GM19452 (cell line): ENCODE measurements around the gene CTNND2.

Source experiments
- ATAC-seq: cut with Tn5 transposase; IDR thresholded peaks from one replicate; pipeline ENCODE4 v1.9.1; 2021; ENCODE audit not compliant: unreplicated experiment

Gene CTNND2

GRCh38 chr5:10973316-10973715 is 930.9 kb downstream of the CTNND2 start:
- no peak for ATAC-seq

DNA sequence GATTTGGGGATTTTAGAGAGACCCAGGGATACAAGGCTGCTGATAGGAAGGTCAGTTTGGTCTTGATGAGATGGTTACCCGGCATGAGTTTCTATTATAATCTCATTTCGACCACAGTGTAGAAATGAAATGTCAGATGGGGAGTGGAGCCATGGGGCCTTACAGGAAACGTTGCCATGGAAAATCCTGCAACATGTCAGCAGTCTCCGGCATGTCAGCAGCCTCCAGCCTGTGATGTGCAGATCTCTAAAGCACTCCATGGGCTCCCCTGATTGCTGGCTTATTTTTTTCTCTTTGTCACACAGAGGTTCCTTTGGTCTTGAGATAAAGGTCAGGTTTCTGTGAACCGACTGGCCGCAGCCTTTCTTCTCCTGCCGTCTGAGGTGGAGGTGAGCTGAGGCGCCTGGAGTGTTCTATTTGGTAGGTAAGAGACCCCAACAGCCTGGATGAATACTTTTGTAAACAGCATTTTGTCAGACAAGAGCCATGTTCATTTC is 934.5 kb downstream of the CTNND2 start:
- no peak for ATAC-seq

- no peak for ATAC-seq
Observed at GRCh38 chr5:10964806-10965205, 939.4 kb downstream of the CTNND2 start.

DNA sequence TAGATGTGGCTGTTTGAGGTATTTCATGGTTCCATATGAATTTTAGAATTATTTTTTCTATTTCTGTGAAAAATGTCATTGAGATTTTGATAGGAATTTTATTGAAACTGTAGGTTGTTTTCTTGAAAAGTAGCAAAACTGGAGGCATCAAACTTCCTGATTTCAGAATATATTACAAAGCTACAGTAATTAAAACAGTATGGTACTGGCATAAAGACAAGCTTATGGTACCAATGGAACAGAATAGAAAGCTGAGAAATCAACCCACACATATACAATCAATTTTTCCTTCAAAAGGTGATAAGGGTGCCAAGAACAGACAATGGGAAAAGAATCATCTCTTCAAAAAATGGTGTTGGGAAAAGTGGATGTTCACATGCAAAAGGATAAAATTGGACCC is 945.5 kb downstream of the CTNND2 start:
- ATAC-seq: no peak

DNA sequence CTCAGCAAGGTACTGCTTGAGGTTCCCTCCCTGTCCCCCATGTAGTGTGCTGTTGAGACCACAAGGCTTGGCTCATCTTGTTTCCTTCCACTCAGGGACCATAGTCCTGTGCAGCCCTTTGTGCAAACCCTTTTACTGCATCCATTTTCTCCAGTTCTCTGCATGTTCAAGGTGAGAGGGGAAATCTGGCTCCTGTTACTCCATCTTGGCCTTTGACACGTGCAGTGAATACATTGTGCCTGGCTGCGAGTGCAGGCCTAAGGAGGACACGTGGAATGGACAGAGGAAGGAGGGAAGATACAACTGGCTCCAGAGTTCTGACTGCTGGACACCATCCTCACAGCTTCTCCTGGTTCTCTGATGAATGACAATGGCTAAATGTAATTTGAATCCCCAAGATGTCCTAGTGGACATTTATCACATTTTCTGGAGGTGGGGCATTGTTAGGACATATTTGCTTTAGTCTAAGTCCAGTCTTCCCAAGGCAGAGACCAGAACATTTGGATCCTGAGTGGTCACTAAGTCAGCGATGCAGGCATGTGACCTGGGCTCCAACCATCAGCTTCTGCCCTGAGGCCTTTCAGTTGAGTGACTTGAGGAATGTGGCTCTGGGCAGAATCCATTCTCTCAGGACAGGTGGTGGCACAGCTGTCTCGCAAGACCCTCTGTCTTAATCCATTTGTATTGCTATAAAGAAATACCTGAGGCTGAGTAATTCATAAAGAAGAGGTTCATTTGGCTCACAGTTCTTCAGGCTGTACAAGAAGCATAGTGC is 954.2 kb downstream of the CTNND2 start:
- no peak for ATAC-seq

GRCh38 chr5:10946050-10946449 is 958.2 kb downstream of the CTNND2 start:
- ATAC-seq: no peak

DNA sequence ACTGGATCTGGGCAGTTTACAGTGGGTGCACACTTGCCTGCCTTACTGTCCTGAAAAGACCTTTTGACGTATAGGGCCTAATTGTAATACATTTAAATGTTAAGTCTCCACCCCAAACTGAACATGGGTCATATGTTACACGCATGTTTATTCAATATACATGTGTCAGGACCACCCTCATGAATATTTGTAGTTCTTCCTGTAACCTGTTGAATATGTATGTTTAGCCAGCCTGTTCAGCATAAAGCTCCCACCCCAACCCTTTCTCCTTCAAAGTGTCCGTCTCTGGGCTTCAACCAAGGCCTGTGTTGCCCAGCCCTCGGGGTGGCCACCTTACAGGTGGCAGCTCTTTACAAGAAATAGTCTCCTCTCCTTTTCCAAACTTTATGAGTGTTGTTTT is 962.3 kb downstream of the CTNND2 start:
- no peak for ATAC-seq

DNA sequence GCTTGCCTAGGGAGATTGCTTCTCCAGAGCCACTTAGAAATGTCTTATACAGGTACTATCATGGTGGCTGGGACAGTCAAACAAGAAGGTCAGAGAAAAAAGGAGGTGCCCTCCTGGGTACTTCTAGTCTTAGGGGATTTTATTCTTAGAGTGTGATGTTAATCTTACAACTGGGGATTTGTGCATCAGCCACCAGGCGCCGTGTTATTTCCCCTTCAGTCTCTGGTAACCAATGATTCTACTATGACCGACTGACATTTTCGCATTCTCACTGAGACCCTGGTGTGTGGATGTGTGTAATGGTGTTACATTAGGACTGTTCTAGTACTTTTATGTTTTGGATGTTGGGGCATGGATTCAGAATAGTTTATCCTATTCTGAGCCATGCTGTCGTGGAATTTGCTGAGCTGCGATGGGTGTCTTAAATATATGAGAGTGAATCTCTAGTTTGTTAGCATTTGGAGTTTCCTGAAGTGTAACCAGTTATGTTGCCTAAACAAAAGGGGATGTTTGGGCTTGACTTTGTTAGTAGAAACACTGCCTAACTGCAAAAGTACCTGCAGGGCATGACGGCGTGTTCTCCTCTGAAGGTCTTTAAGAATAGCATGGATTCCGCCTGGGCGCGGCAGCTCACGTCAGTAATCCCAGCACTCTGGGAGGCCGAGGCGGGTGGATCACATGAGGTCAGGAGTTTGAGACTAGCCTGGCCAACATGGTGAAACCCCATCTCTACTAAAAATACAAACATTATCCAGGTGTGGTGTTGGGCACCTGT is 968.0 kb downstream of the CTNND2 start:
- no peak for ATAC-seq

- no peak for ATAC-seq
Observed at GRCh38 chr5:10935536-10935935, 968.7 kb downstream of the CTNND2 start.

- ATAC-seq: no peak
Observed at GRCh38 chr5:10934783-10935355, 969.4 kb downstream of the CTNND2 start.

GRCh38 chr5:10933121-10933520 is 971.1 kb downstream of the CTNND2 start:
- no peak for ATAC-seq

DNA sequence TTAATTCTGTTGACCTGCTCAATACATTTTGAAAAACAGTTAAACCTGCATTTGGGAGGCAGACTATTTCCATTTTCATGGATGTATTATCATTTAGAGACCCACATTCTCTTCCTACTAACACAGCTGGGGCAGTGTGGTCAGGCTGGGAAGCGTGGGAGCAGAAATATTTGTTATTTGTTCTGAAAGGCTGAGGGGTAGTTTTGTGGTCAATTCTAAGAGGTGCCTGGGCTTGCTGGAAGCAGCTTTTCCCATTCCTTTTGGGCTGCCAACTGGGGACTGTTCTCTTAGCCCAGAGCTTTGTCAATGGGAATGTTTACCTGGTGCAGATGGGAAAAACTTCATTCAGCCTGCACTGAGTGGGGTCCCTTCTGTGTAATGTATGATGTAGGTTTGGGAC is 971.8 kb downstream of the CTNND2 start:
- no peak for ATAC-seq

- ATAC-seq: no peak
Observed at GRCh38 chr5:10927608-10928007, 976.6 kb downstream of the CTNND2 start.

- no peak for ATAC-seq
Observed at GRCh38 chr5:10923310-10923709, 980.9 kb downstream of the CTNND2 start.
